GM12875 (cell line): ENCODE data around the gene MED16.

Experiments
- H3K4me3 ChIP-seq: one replicate; pipeline ENCODE4 v1.5.1; 2011; ENCODE audit warnings: low read depth, low read length, control low read depth
- TF ChIP-seq, protein P1 (sequence below): IDR thresholded peaks from 2 replicates; pipeline ENCODE4 v1.5.1; 2011; ENCODE audit warnings: low read depth, mild to moderate bottlenecking, control low read depth, inconsistent platforms, low read length, moderate library complexity, borderline replicate concordance; ENCODE audit not compliant: insufficient read depth

Gene MED16

GRCh38 chr19:867301-867793 lies 25.6 kb downstream of the MED16 start:
- H3K4me3 ChIP-seq = no peak overlapping the region
- TF ChIP-seq, protein P1, sequence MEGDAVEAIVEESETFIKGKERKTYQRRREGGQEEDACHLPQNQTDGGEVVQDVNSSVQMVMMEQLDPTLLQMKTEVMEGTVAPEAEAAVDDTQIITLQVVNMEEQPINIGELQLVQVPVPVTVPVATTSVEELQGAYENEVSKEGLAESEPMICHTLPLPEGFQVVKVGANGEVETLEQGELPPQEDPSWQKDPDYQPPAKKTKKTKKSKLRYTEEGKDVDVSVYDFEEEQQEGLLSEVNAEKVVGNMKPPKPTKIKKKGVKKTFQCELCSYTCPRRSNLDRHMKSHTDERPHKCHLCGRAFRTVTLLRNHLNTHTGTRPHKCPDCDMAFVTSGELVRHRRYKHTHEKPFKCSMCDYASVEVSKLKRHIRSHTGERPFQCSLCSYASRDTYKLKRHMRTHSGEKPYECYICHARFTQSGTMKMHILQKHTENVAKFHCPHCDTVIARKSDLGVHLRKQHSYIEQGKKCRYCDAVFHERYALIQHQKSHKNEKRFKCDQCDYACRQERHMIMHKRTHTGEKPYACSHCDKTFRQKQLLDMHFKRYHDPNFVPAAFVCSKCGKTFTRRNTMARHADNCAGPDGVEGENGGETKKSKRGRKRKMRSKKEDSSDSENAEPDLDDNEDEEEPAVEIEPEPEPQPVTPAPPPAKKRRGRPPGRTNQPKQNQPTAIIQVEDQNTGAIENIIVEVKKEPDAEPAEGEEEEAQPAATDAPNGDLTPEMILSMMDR = no peak

- no peak overlapping the region for H3K4me3 ChIP-seq
- TF ChIP-seq, protein P1 = no peak
Measured at GRCh38 chr19:866769-867300, 26.2 kb downstream of the MED16 start.

DNA sequence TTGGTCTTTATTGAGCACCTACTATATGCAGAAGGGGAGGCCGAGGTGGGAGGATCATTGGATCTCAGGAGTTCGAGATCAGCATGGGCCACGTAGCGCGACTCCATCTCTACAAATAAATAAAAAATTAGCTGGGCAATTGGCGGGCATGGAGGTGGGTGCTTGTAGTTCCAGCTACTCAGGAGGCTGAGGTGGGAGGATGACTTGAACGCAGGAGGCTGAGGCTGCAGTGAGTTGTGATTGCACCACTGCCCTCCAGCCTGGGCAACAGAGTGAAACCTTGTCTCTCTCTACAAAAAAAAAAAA lies 29.7 kb downstream of the MED16 start:
- no peak overlapping the region for H3K4me3 ChIP-seq
- TF ChIP-seq, protein P1 = no peak

DNA sequence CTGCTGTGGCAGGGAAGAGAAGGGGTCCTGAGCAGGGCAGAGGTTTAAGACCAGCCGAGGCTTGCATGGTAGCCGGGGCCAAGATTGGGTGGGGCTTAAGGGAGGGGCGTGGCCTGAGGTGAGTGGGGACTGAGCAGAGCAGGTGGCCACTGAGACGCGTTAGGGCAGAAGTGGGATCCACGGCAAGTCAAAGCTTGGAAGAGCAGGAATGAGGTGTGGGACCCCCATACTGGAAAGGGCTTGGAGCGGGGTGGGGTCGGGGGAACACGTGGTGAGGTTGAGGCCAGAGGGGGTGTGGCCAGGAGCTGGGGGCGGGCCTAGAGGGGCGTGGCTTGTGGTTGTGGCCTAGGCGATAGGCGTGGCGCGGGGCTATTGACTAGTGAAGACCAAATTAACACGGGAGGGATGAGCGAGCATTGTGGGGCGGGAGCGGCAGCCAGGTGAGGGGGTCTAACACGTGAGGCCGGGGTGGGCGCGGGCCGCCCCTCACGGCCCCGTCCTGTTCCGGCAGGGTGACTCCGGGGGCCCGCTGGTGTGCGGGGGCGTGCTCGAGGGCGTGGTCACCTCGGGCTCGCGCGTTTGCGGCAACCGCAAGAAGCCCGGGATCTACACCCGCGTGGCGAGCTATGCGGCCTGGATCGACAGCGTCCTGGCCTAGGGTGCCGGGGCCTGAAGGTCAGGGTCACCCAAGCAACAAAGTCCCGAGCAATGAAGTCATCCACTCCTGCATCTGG lies 30.2 kb downstream of the MED16 start:
- TF ChIP-seq, protein P1 = no peak
- H3K4me3 ChIP-seq = peak overlapping the region; percentile 11

DNA sequence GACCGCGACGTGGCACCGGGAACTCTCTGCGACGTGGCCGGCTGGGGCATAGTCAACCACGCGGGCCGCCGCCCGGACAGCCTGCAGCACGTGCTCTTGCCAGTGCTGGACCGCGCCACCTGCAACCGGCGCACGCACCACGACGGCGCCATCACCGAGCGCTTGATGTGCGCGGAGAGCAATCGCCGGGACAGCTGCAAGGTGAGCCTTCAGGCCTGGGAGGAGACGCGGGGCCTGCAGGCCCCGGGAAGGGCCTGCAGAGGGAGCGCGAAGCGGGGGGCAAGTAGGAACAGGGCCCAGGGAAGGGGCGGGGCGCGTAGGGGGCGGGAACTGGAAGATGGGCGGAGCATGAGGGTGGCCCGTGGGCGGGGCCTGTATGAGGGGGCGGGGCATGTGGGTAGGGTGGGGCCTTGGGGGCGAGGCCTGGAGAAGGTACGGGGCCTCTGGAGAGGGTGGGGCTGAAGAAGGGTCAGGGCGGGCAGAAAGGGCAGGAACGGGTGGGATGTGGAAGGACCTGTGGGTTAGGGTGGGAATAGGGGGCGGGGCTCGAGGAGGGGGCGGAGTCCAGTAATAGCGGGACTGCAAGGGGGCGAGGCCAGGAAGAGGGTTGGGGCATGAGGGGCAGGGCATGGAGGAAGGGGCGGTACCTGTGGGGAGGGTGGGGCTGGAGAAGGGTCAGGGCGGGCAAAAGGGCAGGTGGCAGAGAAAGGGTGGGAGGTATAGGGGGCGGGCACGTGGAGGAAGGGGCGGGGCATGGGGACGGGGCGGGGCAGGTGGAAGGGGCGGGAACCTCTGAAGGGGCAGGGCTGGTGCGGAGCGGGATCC lies 31.0 kb downstream of the MED16 start:
- no peak overlapping the region for H3K4me3 ChIP-seq
- TF ChIP-seq, protein P1 = peak; percentile 25; the same call in 1 of the 2 replicates

DNA sequence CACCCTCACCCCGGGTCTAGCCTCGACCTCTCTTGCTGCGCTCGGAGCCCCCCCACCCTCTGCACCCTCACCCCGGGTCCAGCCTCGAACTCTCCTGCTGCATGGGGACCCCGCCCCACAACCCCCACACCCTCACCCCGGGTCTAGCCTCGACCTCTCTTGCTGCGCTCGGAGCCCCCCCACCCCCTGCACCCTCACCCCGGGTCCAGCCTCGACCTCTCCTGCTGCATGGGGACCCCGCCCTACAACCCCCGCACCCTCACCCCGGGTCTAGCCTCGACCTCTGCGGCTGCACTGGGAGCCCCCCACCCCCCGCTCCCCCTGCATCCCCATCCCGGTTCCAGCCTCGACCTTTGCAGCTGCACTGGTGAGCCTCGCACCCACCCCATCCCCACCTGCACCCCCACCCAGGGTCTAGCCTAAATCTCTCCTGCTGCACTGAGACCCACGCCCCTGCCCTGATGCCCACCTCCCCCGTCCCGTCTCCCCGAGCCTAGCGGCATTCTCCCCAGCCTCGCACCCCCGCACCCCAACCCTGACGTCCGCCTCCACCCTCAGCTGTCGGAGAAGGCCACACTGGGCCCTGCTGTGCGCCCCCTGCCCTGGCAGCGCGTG lies 31.7 kb downstream of the MED16 start:
- H3K4me3 ChIP-seq = no peak overlapping the region
- TF ChIP-seq, protein P1 = no peak
